ENCODE data around the gene AFAP1L1. TPM values are rescaled to one million over a fixed set of nuclear protein-coding genes. Genes with fewer than 3 reads are reported as not detected.

AFAP1L1 gene
- total RNA-seq, 2 experiments from 2014 or later = not detected

GRCh38 chr5:149239917-149240316, 31.7 kb upstream of the AFAP1L1 start:
- no peaks in the 10 kb centered on the region for H3K9me3 ChIP-seq (ENCODE audit: low read length)
- no peak for DNase-seq (ENCODE audit: low spot score)
- no peaks in the 10 kb centered on the region for H3K36me3 ChIP-seq (ENCODE audit: insufficient read depth, low read length)
- no peak overlapping the region for H3K4me2 ChIP-seq (ENCODE audit: low read length)
- H2AFZ ChIP-seq (ENCODE audit: low read length) = no peak overlapping the region
- H3K9me2 ChIP-seq (ENCODE audit: insufficient read depth, low read length) = no peaks in the 10 kb centered on the region
- no peak overlapping the region for H3K27ac ChIP-seq (ENCODE audit: low read depth, low read length, poor library complexity, severe bottlenecking)
- BruUV-seq (replicated peaks) = no TSS peak
- intact Hi-C loops (cut with micrococcal nuclease; ENCODE audit: unreplicated experiment) = no loop called here
- ChIA-PET CTCF (ENCODE audit: unreplicated experiment) (no interaction called here), POLR2A (no interaction called here)
- no peak for TF ChIP-seq EZH2phosphoT487 (IDR thresholded peaks at IDR 0.05; ENCODE audit: borderline replicate concordance, low read depth, low read length)
- TF ChIP-seq, protein P1, sequence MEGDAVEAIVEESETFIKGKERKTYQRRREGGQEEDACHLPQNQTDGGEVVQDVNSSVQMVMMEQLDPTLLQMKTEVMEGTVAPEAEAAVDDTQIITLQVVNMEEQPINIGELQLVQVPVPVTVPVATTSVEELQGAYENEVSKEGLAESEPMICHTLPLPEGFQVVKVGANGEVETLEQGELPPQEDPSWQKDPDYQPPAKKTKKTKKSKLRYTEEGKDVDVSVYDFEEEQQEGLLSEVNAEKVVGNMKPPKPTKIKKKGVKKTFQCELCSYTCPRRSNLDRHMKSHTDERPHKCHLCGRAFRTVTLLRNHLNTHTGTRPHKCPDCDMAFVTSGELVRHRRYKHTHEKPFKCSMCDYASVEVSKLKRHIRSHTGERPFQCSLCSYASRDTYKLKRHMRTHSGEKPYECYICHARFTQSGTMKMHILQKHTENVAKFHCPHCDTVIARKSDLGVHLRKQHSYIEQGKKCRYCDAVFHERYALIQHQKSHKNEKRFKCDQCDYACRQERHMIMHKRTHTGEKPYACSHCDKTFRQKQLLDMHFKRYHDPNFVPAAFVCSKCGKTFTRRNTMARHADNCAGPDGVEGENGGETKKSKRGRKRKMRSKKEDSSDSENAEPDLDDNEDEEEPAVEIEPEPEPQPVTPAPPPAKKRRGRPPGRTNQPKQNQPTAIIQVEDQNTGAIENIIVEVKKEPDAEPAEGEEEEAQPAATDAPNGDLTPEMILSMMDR (conservative IDR thresholded peaks at IDR 0.05; ENCODE audit: low read length) = no peak
- no peak overlapping the region for H3K4me3 ChIP-seq (ENCODE audit: low read depth, low read length, poor library complexity, severe bottlenecking)
- H3K79me2 ChIP-seq (ENCODE audit: insufficient read depth, low read depth, low read length) = no peaks in the 10 kb centered on the region
- H4K20me1 ChIP-seq (ENCODE audit: insufficient read depth, low read length) = no peaks in the 10 kb centered on the region
- no peaks in the 10 kb centered on the region for H3K4me1 ChIP-seq (ENCODE audit: insufficient read depth, low read length, poor library complexity, severe bottlenecking)

DNA sequence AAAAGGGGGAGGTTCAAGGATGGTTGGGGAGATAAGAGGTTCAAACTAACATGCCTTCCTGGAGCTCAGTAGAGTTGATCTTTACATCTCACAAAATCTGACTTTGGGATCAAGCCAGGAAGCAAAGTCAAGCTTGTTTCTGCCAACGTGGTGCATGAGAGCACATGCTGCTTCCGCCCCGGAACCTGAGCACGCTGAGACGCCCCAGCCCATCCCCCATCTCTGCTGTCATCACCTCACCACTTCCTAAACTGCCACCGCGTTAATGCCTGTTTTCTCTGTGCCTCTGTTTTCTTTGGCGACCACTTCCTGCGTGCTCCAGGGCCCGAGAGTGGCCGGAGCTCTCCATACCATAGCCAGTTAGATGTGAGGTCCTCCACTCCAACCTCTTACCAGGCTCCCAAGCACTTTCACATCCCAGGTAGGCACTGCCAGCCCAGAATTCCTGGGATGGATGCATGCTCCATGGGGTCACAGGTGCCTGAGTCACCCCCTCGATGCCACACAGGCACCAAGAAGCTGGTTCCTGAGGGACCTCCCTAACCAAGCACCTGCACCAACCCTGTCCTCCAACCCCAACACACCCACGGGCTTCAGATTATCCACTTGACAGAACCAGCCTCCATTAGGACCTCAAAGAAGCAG, 31.2 kb upstream of the AFAP1L1 start:
- Histone ChIP-seq H3K4me1 (ENCODE audit: insufficient read depth, low read length, poor library complexity, severe bottlenecking) (no peaks in the 10 kb centered on the region), H2AFZ (ENCODE audit: low read length) (no peak overlapping the region), H4K20me1 (ENCODE audit: insufficient read depth, low read length) (no peaks in the 10 kb centered on the region), H3K36me3 (ENCODE audit: insufficient read depth, low read length) (no peaks in the 10 kb centered on the region), H3K9me3 (ENCODE audit: low read length) (no peaks in the 10 kb centered on the region), H3K27ac (ENCODE audit: low read depth, low read length, poor library complexity, severe bottlenecking) (no peak overlapping the region), H3K9me2 (ENCODE audit: insufficient read depth, low read length) (no peaks in the 10 kb centered on the region), H3K4me3 (ENCODE audit: low read depth, low read length, poor library complexity, severe bottlenecking) (no peak overlapping the region), H3K4me2 (ENCODE audit: low read length) (no peak overlapping the region), H3K79me2 (ENCODE audit: insufficient read depth, low read depth, low read length) (no peaks in the 10 kb centered on the region)
- CTCF ChIA-PET (ENCODE audit: unreplicated experiment) = no interaction called here
- TF ChIP-seq, protein P1 (conservative IDR thresholded peaks at IDR 0.05; ENCODE audit: low read length) = no peak
- TF ChIP-seq EZH2phosphoT487 (IDR thresholded peaks at IDR 0.05; ENCODE audit: borderline replicate concordance, low read depth, low read length) = no peak
- BruUV-seq (replicated peaks) = no TSS peak
- intact Hi-C loops (cut with micrococcal nuclease; ENCODE audit: unreplicated experiment) = no loop called here
- POLR2A ChIA-PET = no interaction called here
- DNase-seq (ENCODE audit: low spot score) = no peak

DNA sequence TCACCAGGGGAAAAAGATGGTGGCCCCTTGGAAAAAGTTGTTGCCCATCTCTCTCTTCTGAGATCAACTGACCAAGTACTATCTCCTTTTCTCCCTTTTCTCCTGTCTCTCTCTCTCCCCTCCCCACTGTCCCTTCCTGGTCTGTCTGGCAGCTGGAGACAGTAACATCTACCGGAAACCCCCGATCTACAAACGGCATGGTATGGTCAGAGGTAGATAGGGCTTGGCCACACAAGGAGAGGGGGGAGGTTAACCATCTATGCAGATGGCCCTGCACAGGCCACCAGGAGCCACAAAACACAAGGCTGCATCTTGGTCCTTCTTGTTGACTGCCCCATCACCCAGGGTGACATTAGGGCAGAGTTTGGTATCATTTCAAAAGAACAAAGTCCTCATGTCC, 29.3 kb upstream of the AFAP1L1 start:
- intact Hi-C loops (cut with micrococcal nuclease; ENCODE audit: unreplicated experiment) = no loop called here

More for the DNA sequence above, 29.3 kb upstream of the AFAP1L1 start:
- no peak for DNase-seq (ENCODE audit: low spot score)
- Histone ChIP-seq H3K4me3 (ENCODE audit: low read depth, low read length, poor library complexity, severe bottlenecking) (no peak overlapping the region), H3K4me1 (ENCODE audit: insufficient read depth, low read length, poor library complexity, severe bottlenecking) (no peaks in the 10 kb centered on the region), H3K4me2 (ENCODE audit: low read length) (no peak overlapping the region), H2AFZ (ENCODE audit: low read length) (no peak overlapping the region), H3K79me2 (ENCODE audit: insufficient read depth, low read depth, low read length) (no peaks in the 10 kb centered on the region), H3K27ac (ENCODE audit: low read depth, low read length, poor library complexity, severe bottlenecking) (no peak overlapping the region), H3K9me3 (ENCODE audit: low read length) (no peaks in the 10 kb centered on the region), H4K20me1 (ENCODE audit: insufficient read depth, low read length) (no peaks in the 10 kb centered on the region), H3K9me2 (ENCODE audit: insufficient read depth, low read length) (no peaks in the 10 kb centered on the region), H3K36me3 (ENCODE audit: insufficient read depth, low read length) (no peaks in the 10 kb centered on the region)
- ChIA-PET POLR2A (no interaction called here), CTCF (ENCODE audit: unreplicated experiment) (no interaction called here)
- no TSS peak for BruUV-seq (replicated peaks)
- TF ChIP-seq EZH2phosphoT487 (IDR thresholded peaks at IDR 0.05; ENCODE audit: borderline replicate concordance, low read depth, low read length) = no peak
- TF ChIP-seq, protein P1 (conservative IDR thresholded peaks at IDR 0.05; ENCODE audit: low read length) = no peak

Measured in OCI-LY7 (cell line).